ENCODE data around the gene REXO5.

GRCh38 chr16:20875355-20875650 lies 69.0 kb downstream of the REXO5 start:
- TF ChIP-seq TAF1 (IDR thresholded peaks at IDR 0.05; ENCODE audit: borderline replicate concordance, insufficient read depth, low read length): no peak
- TF ChIP-seq POLR2AphosphoS5 (IDR thresholded peaks at IDR 0.05; ENCODE audit: low read depth, low read length): no peak
- no peak for TF ChIP-seq REST (IDR thresholded peaks at IDR 0.05; ENCODE audit: insufficient read depth in 1 of 2, low read depth in 2 of 2, low read length in 2 of 2)
- TF ChIP-seq SIN3A (IDR thresholded peaks at IDR 0.05; ENCODE audit: borderline replicate concordance, insufficient read depth, low read length): no peak

Data from PFSK-1 (cell line).